CD4-positive, alpha-beta memory T cell (primary cell): ENCODE data around the gene MYOF. TPM values are rescaled to one million over a fixed set of nuclear protein-coding genes. Genes with fewer than 3 reads are reported as not detected.
"Not testable (repeated sequence)": the region's sequence is repeated elsewhere in the genome, so short reads cannot be mapped to it uniquely, and the experiment has no call there.

Source experiments
- CTCF ChIA-PET: fragments of 350-600 bp; sonication (Branson Sonifier 250); formaldehyde crosslinking; loops from one replicate; lab custom pipeline; 2021; ENCODE audit warnings: inconsistent platforms; ENCODE audit not compliant: partially characterized antibody; lab: Charles Lee
- POLR2A ChIA-PET: fragments of 350-600 bp; sonication (Branson Sonifier 250); formaldehyde crosslinking; loops from one replicate; lab custom pipeline; 2021; ENCODE audit not compliant: partially characterized antibody; lab: Charles Lee
- DNase-seq, 5 donors: peaks; one replicate each; pipeline versions ENCODE4 v3.0.0 to v3.0.0-alpha.2; 2020 to 2022; ENCODE audit warnings: mixed read lengths in 1 of 5
- H3K27ac ChIP-seq: one replicate; pipeline ENCODE4 v1.7.0; 2013; ENCODE audit warnings: low read depth, low read length
- H3K27me3 ChIP-seq: 2 replicates; pipeline ENCODE4 v1.7.0; 2013; ENCODE audit warnings: mild to moderate bottlenecking, low read length, moderate library complexity; ENCODE audit not compliant: insufficient read depth
- H3K36me3 ChIP-seq: 2 replicates; pipeline ENCODE4 v1.7.0; 2013; ENCODE audit warnings: mild to moderate bottlenecking, low read length, moderate library complexity; ENCODE audit not compliant: insufficient read depth
- H3K4me1 ChIP-seq: 2 replicates; pipeline ENCODE4 v1.7.0; 2013; ENCODE audit warnings: mild to moderate bottlenecking, low read length, moderate library complexity; ENCODE audit not compliant: insufficient read depth
- H3K4me3 ChIP-seq, 2 donors: one replicate each; pipeline ENCODE4 v1.7.0; 2013; ENCODE audit warnings: low read length in 2 of 2, mild to moderate bottlenecking in 1 of 2
- H3K9me3 ChIP-seq, 2 donors: one replicate each; pipeline ENCODE4 v1.7.0; 2013; ENCODE audit warnings: low read length in 2 of 2, control low read depth in 1 of 2; ENCODE audit not compliant: control insufficient read depth in 1 of 2
- H3K27ac Mint-ChIP-seq, 7 donors: one replicate each; pipeline ENCODE4 v1.8.0; 2020 to 2021; ENCODE audit warnings: mixed read lengths in 7 of 7, mild to moderate bottlenecking in 6 of 7, inconsistent platforms in 3 of 7, moderate library complexity in 3 of 7
- H3K27me3 Mint-ChIP-seq, 2 donors: one replicate each; pipeline ENCODE4 v1.8.0; 2020 to 2021; ENCODE audit warnings: mixed read lengths in 2 of 2
- H3K36me3 Mint-ChIP-seq, 2 donors: one replicate each; pipeline ENCODE4 v1.8.0; 2020 to 2021; ENCODE audit warnings: mixed read lengths in 2 of 2, inconsistent platforms in 1 of 2, mild to moderate bottlenecking in 1 of 2
- H3K4me1 Mint-ChIP-seq, 4 donors: one replicate each; pipeline ENCODE4 v1.8.0; 2020 to 2021; ENCODE audit warnings: mixed read lengths in 4 of 4, mild to moderate bottlenecking in 1 of 4
- H3K4me3 Mint-ChIP-seq, 8 donors: one replicate each; pipeline ENCODE4 v1.8.0; 2020 to 2021; ENCODE audit warnings: mixed read lengths in 8 of 8, mild to moderate bottlenecking in 7 of 8, moderate library complexity in 6 of 8, inconsistent platforms in 3 of 8
- H3K9me3 Mint-ChIP-seq, 8 donors: one replicate each; pipeline ENCODE4 v1.8.0; 2020 to 2021; ENCODE audit warnings: mixed read lengths in 8 of 8, mild to moderate bottlenecking in 5 of 8, inconsistent platforms in 3 of 8, moderate library complexity in 1 of 8
- intact Hi-C: fragments of 100-400 bp; cut with micrococcal nuclease; formaldehyde crosslinking; loops from one replicate; pipeline ENCODE4 v1.15.1; 2023
- polyA plus RNA-seq, 2 donors: library from polyadenylated mRNA; unstranded; fragments of 300-500 nt; fragmentation: Illumina TruSeq; gene quantifications; one replicate each; pipeline ENCODE4 v1.2.3, GENCODE V29; 2021
- total RNA-seq, 2 experiments: library from RNA; stranded (reverse); gene quantifications; one replicate each; pipeline ENCODE4 v1.2.3, GENCODE V29; 2021

MYOF gene
- total and polyA plus RNA-seq, 4 experiments from 2014 or later: 1.2 to 2.2 TPM; not detected in 2

- peaks cover 11% of the 10 kb centered on the region for H3K4me1 ChIP-seq
- H3K27me3 ChIP-seq, H3K9me3 Mint-ChIP-seq, H3K4me3 ChIP-seq, DNase-seq, H3K36me3 ChIP-seq, POLR2A ChIA-PET, H3K27me3 Mint-ChIP-seq, H3K36me3 Mint-ChIP-seq, H3K4me3 Mint-ChIP-seq, H3K27ac ChIP-seq, H3K9me3 ChIP-seq, H3K27ac Mint-ChIP-seq, intact Hi-C loops: not testable (repeated sequence)
- CTCF ChIA-PET: interaction anchor here (1.3 to 3.1 kb wide), 2 partner anchors 38 to 43 kb away, joined by 3 to 14 read pairs; no protein-coding TSS in a partner anchor
- H3K4me1 Mint-ChIP-seq: peaks cover 14 to 28% (median 17%) of the 10 kb centered on the region in 4 donors
Measured at GRCh38 chr10:93419016-93419415, 63.1 kb downstream of the MYOF start.

- H3K4me3 Mint-ChIP-seq: no peak overlapping the region
- H3K27me3 ChIP-seq: no peaks in the 10 kb centered on the region
- CTCF ChIA-PET: interaction anchor here (0.6 to 3.1 kb wide), 3 partner anchors 13 to 64 kb away, joined by 3 to 14 read pairs (median 4); partner anchors contain the start of gene MYOF
- intact Hi-C loops: no loop called here
- H3K27me3 Mint-ChIP-seq: no peaks in the 10 kb centered on the region
- no peaks in the 10 kb centered on the region for H3K9me3 ChIP-seq
- no peaks in the 10 kb centered on the region for H3K9me3 Mint-ChIP-seq
- POLR2A ChIA-PET: no interaction called here
- no peak overlapping the region for H3K27ac ChIP-seq
- peaks cover 22% of the 10 kb centered on the region for H3K4me1 ChIP-seq
- no peak overlapping the region for H3K27ac Mint-ChIP-seq
- no peak for DNase-seq
- H3K4me1 Mint-ChIP-seq: peaks cover 22 to 39% (median 28%) of the 10 kb centered on the region in 4 donors
- H3K4me3 ChIP-seq: no peak overlapping the region
- no peaks in the 10 kb centered on the region for H3K36me3 Mint-ChIP-seq
- no peaks in the 10 kb centered on the region for H3K36me3 ChIP-seq
Measured at GRCh38 chr10:93417921-93418320, 64.2 kb downstream of the MYOF start.

- POLR2A ChIA-PET: no interaction called here
- no peak overlapping the region for H3K4me3 Mint-ChIP-seq
Measured at GRCh38 chr10:93417266-93417665, 64.9 kb downstream of the MYOF start.

GRCh38 chr10:93416824-93417223 is 65.3 kb downstream of the MYOF start:
- Histone ChIP-seq H3K4me1 (peaks cover 33% of the 10 kb centered on the region), H3K27ac (no peak overlapping the region), H3K9me3 (no peaks in the 10 kb centered on the region), H3K27me3 (no peaks in the 10 kb centered on the region), H3K4me3 (no peak overlapping the region), H3K36me3 (no peaks in the 10 kb centered on the region)
- intact Hi-C loops: no loop called here
- no peak for DNase-seq
- Mint-ChIP-seq H3K9me3 (peaks cover 0 to 2% (median 0%) of the 10 kb centered on the region in 8 donors), H3K4me1 (peaks cover 32 to 50% (median 38%) of the 10 kb centered on the region in 4 donors), H3K4me3 (no peak overlapping the region), H3K36me3 (no peaks in the 10 kb centered on the region), H3K27me3 (no peaks in the 10 kb centered on the region), H3K27ac (peak overlapping the region in 1 of 7 donors; percentile 31)
- ChIA-PET POLR2A (no interaction called here), CTCF (interaction anchor here (1.1 kb wide), 1 partner anchor 41 kb away, joined by 3 read pairs; no protein-coding TSS in a partner anchor)

More at GRCh38 chr10:93417266-93417665, 64.9 kb downstream of the MYOF start:
- CTCF ChIA-PET: interaction anchor here (1.1 to 1.5 kb wide), 2 partner anchors 41 to 65 kb away, joined by 3 to 4 read pairs; partner anchors contain the start of gene MYOF
- Mint-ChIP-seq H3K27me3 (no peaks in the 10 kb centered on the region), H3K27ac (peak overlapping the region in 1 of 7 donors; percentile 31), H3K9me3 (peaks cover 0 to 1% (median 0%) of the 10 kb centered on the region in 8 donors), H3K36me3 (no peaks in the 10 kb centered on the region), H3K4me1 (peaks cover 28 to 45% (median 34%) of the 10 kb centered on the region in 4 donors)
- H3K27ac ChIP-seq: no peak overlapping the region
- no peak for DNase-seq
- no peaks in the 10 kb centered on the region for H3K9me3 ChIP-seq
- intact Hi-C loops: no loop called here
- peaks cover 29% of the 10 kb centered on the region for H3K4me1 ChIP-seq
- no peak overlapping the region for H3K4me3 ChIP-seq
- H3K36me3 ChIP-seq: no peaks in the 10 kb centered on the region
- H3K27me3 ChIP-seq: no peaks in the 10 kb centered on the region

- H3K4me3 ChIP-seq: no peak overlapping the region
- no peak overlapping the region for H3K4me3 Mint-ChIP-seq
- H3K27me3 Mint-ChIP-seq: no peaks in the 10 kb centered on the region
- no peak for DNase-seq
- H3K27ac ChIP-seq: no peak overlapping the region
- intact Hi-C loops: no loop called here
- peak overlapping the region in 4 of 7 donors; percentile 8 to 58 (median 14) for H3K27ac Mint-ChIP-seq
- CTCF ChIA-PET: no interaction called here
- peaks cover 45% of the 10 kb centered on the region for H3K4me1 ChIP-seq
- POLR2A ChIA-PET: no interaction called here
- no peaks in the 10 kb centered on the region for H3K27me3 ChIP-seq
- peaks cover 0 to 3% (median 0%) of the 10 kb centered on the region in 8 donors for H3K9me3 Mint-ChIP-seq
- H3K36me3 Mint-ChIP-seq: no peaks in the 10 kb centered on the region
- H3K4me1 Mint-ChIP-seq: peaks cover 38 to 61% (median 48%) of the 10 kb centered on the region in 4 donors
- H3K36me3 ChIP-seq: no peaks in the 10 kb centered on the region
- no peaks in the 10 kb centered on the region for H3K9me3 ChIP-seq
Measured at GRCh38 chr10:93415693-93416092, 66.4 kb downstream of the MYOF start.

DNA sequence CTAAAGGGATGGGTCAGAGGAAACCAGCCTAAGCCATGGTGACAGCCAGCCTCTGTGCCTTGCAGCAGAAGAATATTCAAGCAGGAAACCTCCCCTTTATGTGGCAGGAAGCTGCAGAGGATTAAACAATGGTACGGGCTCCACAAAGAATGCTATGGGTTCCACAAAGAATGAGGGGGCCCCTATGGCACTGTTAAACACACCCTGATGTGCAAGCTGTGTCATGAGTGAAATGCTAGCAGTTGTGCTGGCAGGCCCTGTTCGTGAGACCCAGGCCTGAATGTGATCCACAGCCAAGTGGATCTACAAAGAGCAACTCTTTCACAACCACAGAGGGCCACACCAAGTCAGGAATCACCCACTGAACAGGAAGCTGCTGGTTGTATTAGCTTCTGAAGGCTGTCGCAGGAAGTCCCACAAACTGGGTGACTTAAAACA is 68.9 kb downstream of the MYOF start:
- peak; percentile 53 to 66 (median 64) for DNase-seq
- peaks cover 60% of the 10 kb centered on the region for H3K4me1 ChIP-seq
- peak overlapping the region; percentile 5 to 88 (median 67) for H3K4me3 Mint-ChIP-seq

GRCh38 chr10:93412801-93413200 is 69.3 kb downstream of the MYOF start:
- peak overlapping the region; percentile 48 for H3K27ac ChIP-seq
- peaks cover 47 to 83% (median 70%) of the 10 kb centered on the region in 4 donors for H3K4me1 Mint-ChIP-seq
- no peaks in the 10 kb centered on the region for H3K36me3 ChIP-seq
- peak overlapping the region; percentile 79 to 98 (median 94) for H3K27ac Mint-ChIP-seq
- H3K36me3 Mint-ChIP-seq: no peaks in the 10 kb centered on the region
- no peaks in the 10 kb centered on the region for H3K27me3 ChIP-seq
- ChIA-PET POLR2A (interaction anchor here (1.0 to 2.2 kb wide), 7 partner anchors 28 to 289 kb away, joined by 4 to 10 read pairs (median 4); partner anchors contain the start of gene MYOF), CTCF (interaction anchor here (0.9 to 8.4 kb wide), 3 partner anchors 35 to 83 kb away, joined by 3 to 70 read pairs (median 10); partner anchors contain the start of gene MYOF)
- peak overlapping the region in 1 of 2 donors; percentile 33 for H3K4me3 ChIP-seq
- DNase-seq: no peak
- no peaks in the 10 kb centered on the region for H3K27me3 Mint-ChIP-seq
- intact Hi-C loops: loop anchor here (1.0 kb wide), 2 partner anchors 36 to 70 kb away; partner anchors contain the start of gene MYOF
- peak overlapping the region in 7 of 8 donors; percentile 30 to 88 (median 70) for H3K4me3 Mint-ChIP-seq
- peaks cover 60% of the 10 kb centered on the region for H3K4me1 ChIP-seq
- no peaks in the 10 kb centered on the region for H3K9me3 ChIP-seq
- peaks cover 0 to 3% (median 0%) of the 10 kb centered on the region in 8 donors for H3K9me3 Mint-ChIP-seq

More for the DNA sequence above, 68.9 kb downstream of the MYOF start:
- intact Hi-C loops: loop anchor here (1.0 kb wide), 2 partner anchors 37 to 69 kb away; partner anchors contain the start of gene MYOF
- Mint-ChIP-seq H3K9me3 (peaks cover 0 to 3% (median 0%) of the 10 kb centered on the region in 8 donors), H3K27ac (peak overlapping the region; percentile 79 to 98 (median 94)), H3K36me3 (no peaks in the 10 kb centered on the region), H3K27me3 (no peaks in the 10 kb centered on the region), H3K4me1 (peaks cover 47 to 83% (median 70%) of the 10 kb centered on the region in 4 donors)
- no peaks in the 10 kb centered on the region for H3K27me3 ChIP-seq
- CTCF ChIA-PET: interaction anchor here (0.9 to 8.4 kb wide), 3 partner anchors 35 to 83 kb away, joined by 3 to 70 read pairs (median 10); partner anchors contain the start of gene MYOF
- peak overlapping the region in 1 of 2 donors; percentile 33 for H3K4me3 ChIP-seq
- H3K36me3 ChIP-seq: no peaks in the 10 kb centered on the region
- POLR2A ChIA-PET: interaction anchor here (1.0 to 2.2 kb wide), 7 partner anchors 28 to 288 kb away, joined by 4 to 10 read pairs (median 4); partner anchors contain the start of gene MYOF
- H3K27ac ChIP-seq: peak overlapping the region; percentile 48
- H3K9me3 ChIP-seq: no peaks in the 10 kb centered on the region
